Stimulated activated naive CD4-positive, alpha-beta T cell treated with Interleukin-2 at 50 U/mL for 16 hours (primary cell): Measurements from ENCODE around the gene EPM2AIP1.
A peak's percentile ranks its signal among the peaks of the same experiment; 100 is the strongest.
"Not testable (repeated sequence)": the region's sequence is repeated elsewhere in the genome, so short reads cannot be mapped to it uniquely, and the experiment has no call there.

Experiments
- DNase-seq: peaks from one replicate; lab custom pipeline; 2025; lab: John Stamatoyannopoulos, UW

The EPM2AIP1 gene

GRCh38 chr3:36954452-36955134 is 38.3 kb downstream of the EPM2AIP1 start:
- DNase-seq, result no peak

DNA sequence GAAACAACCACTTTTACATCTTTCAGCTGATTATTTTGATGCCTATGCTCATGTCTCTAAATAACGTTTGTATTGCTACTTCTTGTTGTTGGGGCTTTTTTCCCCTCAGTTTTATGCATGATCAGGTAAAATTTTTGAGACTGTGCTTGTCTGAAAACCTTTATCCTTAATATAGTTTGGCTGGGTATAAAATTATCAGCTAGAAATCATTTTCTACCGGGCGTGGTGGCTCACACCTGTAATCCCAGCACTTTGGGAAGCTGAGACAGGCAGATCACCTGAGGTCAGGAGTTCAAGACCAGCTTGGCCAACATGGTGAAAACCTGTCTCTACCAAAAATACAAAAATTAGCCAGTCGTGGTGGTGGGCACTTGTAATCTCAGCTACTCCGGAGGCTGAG is 45.1 kb downstream of the EPM2AIP1 start:
- DNase-seq, result not testable (repeated sequence)

GRCh38 chr3:36945333-36945980 is 47.5 kb downstream of the EPM2AIP1 start:
- DNase-seq, result no peak

GRCh38 chr3:36944641-36945270 is 48.2 kb downstream of the EPM2AIP1 start, which contains the start of gene TRANK1:
Gene TRANK1 (minus strand): TSS chr3:36945054. CDS start chr3:36944809, 245 bp downstream.
- DNase-seq, result peak; percentile 86

DNA sequence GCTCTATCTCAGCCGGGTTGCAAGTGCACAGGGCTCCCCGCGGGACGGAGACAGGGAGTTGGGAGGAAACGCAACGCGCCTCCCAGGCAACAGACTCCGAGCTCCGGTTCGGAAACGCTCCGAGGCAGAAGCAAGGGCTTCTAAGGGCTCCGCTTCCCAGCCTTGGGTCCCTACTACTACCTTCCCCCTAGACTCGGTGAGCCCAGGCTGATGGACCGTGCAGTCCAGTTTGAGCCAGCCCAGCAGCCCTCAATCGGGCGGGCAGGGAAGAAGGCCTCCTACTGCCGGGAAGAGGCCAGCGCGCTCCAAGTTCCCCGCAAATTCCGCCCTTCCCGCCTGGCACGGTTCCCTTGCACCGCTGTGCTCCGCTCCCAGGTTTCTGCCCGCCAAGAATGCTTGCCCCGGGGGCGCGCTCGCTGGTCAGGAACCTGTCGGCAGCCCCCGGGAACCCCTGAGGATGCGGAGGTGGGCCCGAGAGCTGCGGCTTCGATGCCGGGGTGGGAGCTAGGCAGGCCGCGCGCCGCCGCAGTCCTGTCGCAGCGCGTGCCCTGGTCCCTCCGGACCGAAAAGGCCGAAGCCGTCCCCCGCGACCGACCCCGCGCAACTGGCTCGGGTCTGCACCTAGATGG is 48.8 kb downstream of the EPM2AIP1 start:
- peak; percentile 24 for DNase-seq

DNA sequence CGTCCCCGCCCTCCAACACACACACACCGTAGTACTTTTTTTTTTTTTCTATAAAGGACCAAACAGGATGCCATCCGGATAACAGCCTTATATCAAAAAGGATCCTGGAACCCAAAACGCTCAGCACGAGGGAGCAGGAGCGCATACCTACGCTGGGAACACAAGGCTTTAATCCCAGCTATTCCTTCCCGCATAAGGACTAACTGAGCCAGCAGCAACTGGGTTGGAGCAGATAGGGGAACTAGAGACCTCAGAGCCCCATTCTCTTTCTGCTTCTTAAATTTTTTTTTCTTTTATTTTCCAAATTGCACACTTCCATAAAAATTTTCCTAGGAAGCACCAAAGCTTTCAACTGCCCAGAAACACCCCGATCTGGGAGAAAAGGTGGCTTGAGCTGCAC is 49.3 kb downstream of the EPM2AIP1 start:
- DNase-seq, result no peak

GRCh38 chr3:36942638-36943248 is 50.2 kb downstream of the EPM2AIP1 start:
- no peak for DNase-seq

- DNase-seq, result no peak
Measured at GRCh38 chr3:36941658-36942057, 51.3 kb downstream of the EPM2AIP1 start.

DNA sequence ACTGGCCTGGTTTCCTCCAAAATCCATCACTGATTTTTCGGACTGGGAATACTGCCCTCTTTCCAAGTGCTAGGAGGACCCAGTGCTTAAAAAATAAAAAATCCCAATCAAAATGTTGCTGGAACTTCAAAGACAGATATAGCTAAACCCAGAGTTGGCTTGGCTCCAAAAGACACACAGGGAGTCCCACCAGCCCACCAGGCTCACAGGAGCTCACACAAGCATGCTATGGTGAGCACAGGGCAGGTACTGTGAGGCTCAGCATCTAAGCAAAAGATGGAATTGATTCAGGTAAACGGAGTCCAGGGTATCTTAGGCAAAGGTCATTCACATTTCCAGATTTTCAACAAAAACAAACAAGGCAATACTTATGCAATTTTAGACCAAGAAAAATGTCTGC is 51.8 kb downstream of the EPM2AIP1 start:
- no peak for DNase-seq

DNA sequence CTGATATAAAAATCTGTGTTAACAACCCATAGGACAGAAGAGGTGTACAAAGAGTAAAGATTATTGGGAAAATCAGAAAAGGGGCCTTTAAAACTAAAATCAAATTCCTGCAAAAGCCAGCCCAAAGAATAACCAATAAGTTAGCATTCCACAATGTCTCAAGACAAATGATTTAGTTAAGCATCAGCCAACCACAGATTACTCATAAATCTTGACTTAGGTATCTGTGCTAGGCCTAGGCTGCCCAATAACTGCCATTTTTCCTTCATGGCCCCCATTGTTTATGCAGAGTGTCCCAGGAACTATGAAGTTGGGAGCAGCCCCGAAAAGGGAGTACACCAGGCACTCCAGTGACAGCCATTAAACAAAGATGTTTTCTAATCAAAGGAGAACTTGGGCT is 55.4 kb downstream of the EPM2AIP1 start:
- DNase-seq, result no peak
